GM23338 (cell line): ENCODE results near the gene INPP5K. TPM values are rescaled to one million over a fixed set of nuclear protein-coding genes. Genes with fewer than 3 reads are reported as not detected.

Experiments used
- ATAC-seq: fragments of 200-7000 bp; cut with Tn5 transposase; 3 replicates; pipeline ENCODE4 v1.9.1; 2020
- DNase-seq: peaks from one replicate; pipeline ENCODE4 v3.0.0-alpha.2; 2015; ENCODE audit warnings: low spot score
- H2AFZ ChIP-seq: fragments of 200-600 bp; sonication (generic); 2 replicates; pipeline ENCODE4 v1.8.0; 2016; ENCODE audit warnings: antibody characterized with exemption, mild to moderate bottlenecking, moderate library complexity
- H3F3A ChIP-seq: fragments of 200-600 bp; sonication (generic); replicated peaks from 2 replicates; pipeline ENCODE4 v1.8.0; 2017; ENCODE audit warnings: antibody characterized with exemption, mixed run types, low read depth
- H3K27ac ChIP-seq: fragments of 200-600 bp; sonication (generic); 2 replicates; pipeline ENCODE4 v1.6.1; 2016; ENCODE audit warnings: low read depth
- H3K27me3 ChIP-seq: fragments of 200-600 bp; sonication (generic); 2 replicates; pipeline ENCODE4 v1.8.0; 2016; ENCODE audit warnings: mild to moderate bottlenecking, mixed run types, moderate library complexity; ENCODE audit not compliant: insufficient read depth
- H3K36me3 ChIP-seq: fragments of 200-600 bp; sonication (generic); 2 replicates; pipeline ENCODE4 v1.8.0; 2016; ENCODE audit warnings: mild to moderate bottlenecking; ENCODE audit not compliant: insufficient read depth
- H3K4me1 ChIP-seq: fragments of 200-600 bp; sonication (generic); 2 replicates; pipeline ENCODE4 v1.8.0; 2016; ENCODE audit warnings: mild to moderate bottlenecking, moderate library complexity; ENCODE audit not compliant: insufficient read depth
- H3K4me2 ChIP-seq: fragments of 200-600 bp; sonication (generic); 2 replicates; pipeline ENCODE4 v1.7.1; 2017; ENCODE audit warnings: mixed run types
- H3K4me3 ChIP-seq: fragments of 200-600 bp; sonication (generic); 2 replicates; pipeline ENCODE4 v1.6.1; 2016; ENCODE audit warnings: mixed run types
- H3K79me2 ChIP-seq: fragments of 200-600 bp; sonication (generic); replicated peaks from 2 replicates; pipeline ENCODE4 v1.8.0; 2017; ENCODE audit warnings: mild to moderate bottlenecking; ENCODE audit not compliant: insufficient read depth
- H3K9me2 ChIP-seq: fragments of 200-600 bp; sonication (generic); 2 replicates; pipeline ENCODE4 v1.8.0; 2017; ENCODE audit not compliant: insufficient read depth
- H4K20me1 ChIP-seq: fragments of 200-600 bp; sonication (generic); replicated peaks from 2 replicates; pipeline ENCODE4 v1.8.0; 2017; ENCODE audit warnings: mild to moderate bottlenecking; ENCODE audit not compliant: insufficient read depth
- H3K27ac Mint-ChIP-seq: 2 replicates; pipeline ENCODE4 v1.8.0; 2020; ENCODE audit warnings: inconsistent platforms, mild to moderate bottlenecking, moderate library complexity, mixed read lengths
- H3K27me3 Mint-ChIP-seq: 3 replicates; pipeline ENCODE4 v1.8.0; 2022; ENCODE audit warnings: low read depth, mild to moderate bottlenecking, moderate library complexity, mixed read lengths, inconsistent platforms; ENCODE audit not compliant: insufficient read depth, poor library complexity
- H3K36me3 Mint-ChIP-seq: 3 replicates; pipeline ENCODE4 v1.8.0; 2021; ENCODE audit warnings: low read depth, mild to moderate bottlenecking, inconsistent platforms, moderate library complexity, mixed read lengths
- H3K4me1 Mint-ChIP-seq: 3 replicates; pipeline ENCODE4 v1.8.0; 2020; ENCODE audit warnings: mild to moderate bottlenecking, inconsistent platforms, mixed read lengths
- H3K4me3 Mint-ChIP-seq: 3 replicates; pipeline ENCODE4 v1.8.0; 2021; ENCODE audit warnings: moderate library complexity, mild to moderate bottlenecking, inconsistent platforms, mixed read lengths
- H3K9me3 Mint-ChIP-seq: 3 replicates; pipeline ENCODE4 v1.8.0; 2020; ENCODE audit warnings: moderate library complexity, mild to moderate bottlenecking, inconsistent platforms, mixed read lengths
- EZH2 ChIP-seq: fragments of 200-600 bp; sonication (generic); IDR thresholded peaks from one replicate; pipeline ENCODE4 v1.8.0; 2017; ENCODE audit warnings: antibody characterized with exemption, mild to moderate bottlenecking, low read depth; ENCODE audit not compliant: unreplicated experiment
- JUNB ChIP-seq: IDR thresholded peaks from one replicate; pipeline ENCODE4 v1.6.1; 2016; ENCODE audit warnings: antibody characterized with exemption; ENCODE audit not compliant: unreplicated experiment
- NANOG ChIP-seq: IDR thresholded peaks from 2 replicates; pipeline ENCODE4 v1.6.1; 2016; ENCODE audit warnings: antibody characterized with exemption, borderline replicate concordance
- POLR2AphosphoS5 ChIP-seq: IDR thresholded peaks from 2 replicates; pipeline ENCODE4 v1.6.1; 2016; ENCODE audit warnings: antibody characterized with exemption, low read depth
- ZNF114 ChIP-seq: fragments of 250-450 bp; sonication (Bioruptor Pico); IDR thresholded peaks from 2 replicates; pipeline ENCODE4 v1.5.0; 2020; ENCODE audit warnings: mild to moderate bottlenecking, moderate library complexity
- ZNF331 ChIP-seq: fragments of 250-450 bp; sonication (Bioruptor Pico); IDR thresholded peaks from 2 replicates; pipeline ENCODE4 v1.5.0; 2020; ENCODE audit warnings: low read depth, mild to moderate bottlenecking, moderate library complexity
- polyA plus RNA-seq: library from polyadenylated mRNA; unstranded; fragments of >200 nt; fragmentation: Nextera tagmentation; extraction: Ambion mirVana; gene quantifications from 2 replicates; pipeline ENCODE4 v1.2.1, GENCODE V29; 2016
- total RNA-seq: library from RNA; depleted of rRNA; stranded (reverse); fragments of >200 nt; shearing (Covaris generic); gene quantifications from 2 replicates; pipeline ENCODE4 v1.2.3, GENCODE V29; 2014

Gene INPP5K
- total and polyA plus RNA-seq, 2 experiments from 2014 or later, result 8.4 to 29.7 TPM

DNA sequence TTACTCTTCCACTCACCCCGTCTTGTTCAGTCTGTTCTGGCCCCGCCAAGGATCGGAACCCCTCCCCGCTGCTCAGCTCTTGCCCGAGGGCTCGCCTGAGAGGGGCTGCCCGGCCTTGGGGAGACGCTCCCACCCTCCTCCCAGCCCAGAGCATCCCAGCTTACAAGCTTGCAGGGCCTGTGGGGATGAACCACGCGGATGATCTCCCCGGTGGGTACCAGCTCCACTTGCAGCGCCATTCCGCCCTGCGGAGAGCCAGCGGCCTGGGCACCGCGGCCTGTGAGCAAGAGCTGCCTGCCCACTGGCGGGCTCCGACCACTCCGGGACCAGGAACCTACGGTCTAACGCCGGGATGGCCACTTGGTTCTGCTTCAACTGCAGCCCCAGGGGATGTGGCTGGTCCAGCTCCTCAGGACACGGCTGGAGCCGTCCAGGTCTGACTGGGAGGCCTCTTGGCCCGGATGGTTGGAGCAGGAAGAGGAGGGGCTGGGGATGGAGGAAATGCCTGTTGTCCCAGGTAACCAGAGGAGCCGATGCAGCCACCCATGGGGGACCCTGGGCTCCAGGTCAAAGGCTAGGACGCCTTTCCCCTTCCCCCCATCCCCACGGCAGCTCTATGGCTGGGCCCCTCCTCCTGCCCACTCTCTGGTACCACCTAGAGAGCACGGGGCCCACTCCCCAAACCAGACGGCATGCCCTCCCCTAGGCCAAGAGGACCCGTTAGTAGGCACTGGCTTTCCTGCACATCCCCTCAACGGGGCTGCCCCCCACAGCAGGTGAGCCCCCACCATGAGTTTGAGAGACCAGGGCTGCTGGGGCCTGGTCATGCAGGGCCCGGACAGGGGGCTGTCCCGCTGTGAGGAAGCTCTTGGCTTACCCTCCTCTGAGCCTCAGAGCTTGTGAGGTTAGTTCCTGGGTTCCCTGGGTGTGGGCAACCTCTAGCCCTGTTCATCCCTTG, 23.9 kb downstream of the INPP5K start, which contains the start of gene MYO1C:
Gene MYO1C, minus strand, starts transcription at position 438 of the 958 bp plus-strand sequence. Its CDS starts 199 bp downstream, at position 239.
- H4K20me1 ChIP-seq, result no peaks in the 10 kb centered on the region; the same call in 1 of the 2 replicates
- DNase-seq (peak; percentile 72), ATAC-seq (peak; percentile 34)
- H3K9me2 ChIP-seq, result no peaks in the 10 kb centered on the region
- H3K27me3 Mint-ChIP-seq, result peaks cover 27% of the 10 kb centered on the region
- peak within 1 kb of the TSS; percentile 80 for H2AFZ ChIP-seq
- no peaks in the 10 kb centered on the region for H3K36me3 ChIP-seq
- H3K4me2 ChIP-seq, result peak within 1 kb of the TSS; percentile 96
- H3K9me3 Mint-ChIP-seq, result no peaks in the 10 kb centered on the region; the same call in 2 of the 3 replicates
- TF ChIP-seq NANOG (no peak), POLR2AphosphoS5 (peak; percentile 76)
- peaks cover 8% of the 10 kb centered on the region; the same call in 1 of the 2 replicates for H3K79me2 ChIP-seq
- peaks cover 12% of the 10 kb centered on the region for H3K4me1 ChIP-seq
- no peaks in the 10 kb centered on the region for H3K36me3 Mint-ChIP-seq
- H3K27me3 ChIP-seq, result peaks cover 28% of the 10 kb centered on the region
- no peak within 1 kb of the TSS for H3K27ac Mint-ChIP-seq
- peaks cover 26% of the 10 kb centered on the region for H3K4me1 Mint-ChIP-seq
- H3F3A ChIP-seq, result peaks cover 25% of the 10 kb centered on the region; the same call in 1 of the 2 replicates
- peak within 1 kb of the TSS; percentile 89 for H3K4me3 Mint-ChIP-seq
- H3K27ac ChIP-seq, result no peak within 1 kb of the TSS
- H3K4me3 ChIP-seq, result peak within 1 kb of the TSS; percentile 84

DNA sequence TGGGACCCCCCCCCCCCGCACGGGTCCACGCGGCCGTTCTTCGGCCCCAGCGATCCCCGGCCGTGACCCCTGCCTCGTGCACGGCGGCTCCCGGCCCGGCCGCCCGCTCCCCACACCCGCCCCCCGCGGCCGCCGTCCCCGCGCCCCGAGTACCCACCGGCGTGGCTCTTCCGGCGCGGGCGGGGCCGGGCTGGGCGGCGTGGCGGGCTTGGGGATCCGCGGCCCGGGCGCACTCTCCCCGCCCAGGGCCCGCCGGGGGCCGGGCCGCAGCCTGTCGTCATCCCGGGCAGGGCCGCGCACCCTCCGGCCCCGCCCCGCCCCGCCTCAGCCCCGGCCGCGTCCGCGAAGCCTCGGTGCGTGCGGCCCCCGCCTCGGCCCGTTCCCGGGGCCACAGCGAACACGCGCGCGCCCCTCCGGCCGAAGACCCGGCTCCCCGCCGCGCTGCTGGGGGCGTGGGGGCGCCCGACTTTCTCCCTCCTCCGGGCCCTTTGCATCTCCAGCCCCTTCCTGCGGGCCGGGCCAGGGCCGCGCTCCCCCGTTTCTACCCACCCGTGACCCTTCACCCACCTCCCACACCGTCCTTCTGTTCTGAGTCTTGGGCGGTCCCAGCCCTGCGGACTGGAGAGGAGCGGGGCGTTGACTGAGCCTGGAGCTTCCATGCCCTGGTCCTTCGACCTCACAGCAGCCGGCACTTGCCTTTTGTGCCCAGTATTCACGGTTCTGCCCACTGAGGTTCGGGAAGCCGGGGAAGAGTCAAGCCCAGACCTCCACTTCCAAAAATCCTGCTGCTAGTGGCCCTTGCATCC, 24.8 kb downstream of the INPP5K start:
- H3K27ac ChIP-seq, result no peak overlapping the region
- peak overlapping the region; percentile 90 for H3K4me3 ChIP-seq
- H3K79me2 ChIP-seq, result peaks cover 8% of the 10 kb centered on the region; the same call in 1 of the 2 replicates
- peak overlapping the region; percentile 96 for H3K4me2 ChIP-seq
- peak; percentile 44 for DNase-seq
- Mint-ChIP-seq H3K27ac (no peak overlapping the region), H3K27me3 (peaks cover 33% of the 10 kb centered on the region), H3K9me3 (no peaks in the 10 kb centered on the region; the same call in 1 of the 3 replicates), H3K4me1 (peaks cover 30% of the 10 kb centered on the region), H3K4me3 (peak overlapping the region; percentile 89), H3K36me3 (no peaks in the 10 kb centered on the region)
- H3K36me3 ChIP-seq, result no peaks in the 10 kb centered on the region
- peak overlapping the region; percentile 80 for H2AFZ ChIP-seq
- TF ChIP-seq EZH2 (peak; percentile 48), ZNF114 (CRISPR knock-in tag) (no peak)
- H3F3A ChIP-seq, result peaks cover 29% of the 10 kb centered on the region
- ATAC-seq, result peak; percentile 7
- H4K20me1 ChIP-seq, result no peaks in the 10 kb centered on the region; the same call in 1 of the 2 replicates
- peaks cover 37% of the 10 kb centered on the region for H3K27me3 ChIP-seq
- H3K9me2 ChIP-seq, result no peaks in the 10 kb centered on the region
- peaks cover 12% of the 10 kb centered on the region for H3K4me1 ChIP-seq

DNA sequence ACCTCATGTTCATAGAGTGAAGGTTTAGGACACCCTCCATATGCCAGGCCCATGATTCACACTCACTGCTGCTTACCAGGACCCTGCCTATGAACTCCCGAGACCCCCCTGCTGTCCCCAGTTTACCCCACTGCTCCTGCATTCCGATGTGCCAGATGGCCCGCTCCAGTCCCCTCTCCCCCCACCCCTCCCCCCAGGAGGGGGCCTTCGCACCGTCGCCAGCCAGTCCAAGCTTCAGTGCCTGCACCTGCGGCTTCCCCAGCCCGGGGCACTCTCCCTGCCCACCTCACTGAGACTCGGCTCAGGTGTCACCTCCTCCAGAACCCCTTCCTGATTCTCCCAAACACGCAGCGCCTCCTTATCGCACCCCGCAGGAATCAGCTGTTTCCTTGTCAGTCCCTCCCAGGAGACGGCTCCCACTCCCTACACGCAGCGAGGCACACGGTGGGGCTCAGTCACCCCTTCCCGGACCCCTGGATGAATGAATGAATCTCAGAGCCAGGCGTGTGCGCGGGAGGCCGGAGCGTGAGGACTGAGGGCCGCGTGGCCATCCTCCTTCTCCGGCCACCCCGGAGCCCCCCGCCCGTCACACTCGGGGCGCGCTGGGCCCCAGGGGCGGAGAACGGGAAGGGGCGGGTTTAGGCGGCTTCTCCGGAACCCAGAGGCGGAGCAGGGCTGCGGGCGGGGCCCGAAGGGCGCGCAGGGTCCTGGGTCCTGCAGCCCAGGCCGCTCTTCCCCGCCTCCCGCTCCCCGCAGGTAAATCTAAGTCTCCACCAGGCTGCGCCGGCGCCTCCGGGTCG, 25.6 kb downstream of the INPP5K start:
- ATAC-seq (peak; percentile 42), DNase-seq (peak; percentile 80)
- no peak overlapping the region for H3K27ac Mint-ChIP-seq
- peak overlapping the region; percentile 89; the same call in 1 of the 2 replicates for H2AFZ ChIP-seq
- peaks cover 39% of the 10 kb centered on the region for H3K27me3 Mint-ChIP-seq
- H3K9me3 Mint-ChIP-seq, result no peaks in the 10 kb centered on the region; the same call in 1 of the 3 replicates
- H4K20me1 ChIP-seq, result no peaks in the 10 kb centered on the region; the same call in 1 of the 2 replicates
- peaks cover 30% of the 10 kb centered on the region for H3K4me1 Mint-ChIP-seq
- peaks cover 12% of the 10 kb centered on the region for H3K4me1 ChIP-seq
- H3K4me3 ChIP-seq, result peak overlapping the region; percentile 90
- H3K36me3 ChIP-seq, result no peaks in the 10 kb centered on the region
- no peaks in the 10 kb centered on the region for H3K9me2 ChIP-seq
- H3F3A ChIP-seq, result peaks cover 30% of the 10 kb centered on the region
- peak overlapping the region; percentile 89 for H3K4me2 ChIP-seq
- H3K27ac ChIP-seq, result no peak overlapping the region
- peak overlapping the region; percentile 83 for H3K4me3 Mint-ChIP-seq
- TF ChIP-seq ZNF331 (CRISPR knock-in tag) (no peak), POLR2AphosphoS5 (peak; percentile 64; the same call in 1 of the 2 replicates), JUNB (no peak), ZNF114 (CRISPR knock-in tag) (no peak)
- H3K79me2 ChIP-seq, result peaks cover 8% of the 10 kb centered on the region; the same call in 1 of the 2 replicates
- peaks cover 45% of the 10 kb centered on the region for H3K27me3 ChIP-seq
- no peaks in the 10 kb centered on the region for H3K36me3 Mint-ChIP-seq
